ENCODE data around the gene ALDH1L1. TPM values are rescaled to one million over a fixed set of nuclear protein-coding genes. Genes with fewer than 3 reads are reported as not detected.

ALDH1L1 gene
- total and polyA plus RNA-seq, 9 of the 15 experiments (the other 6 are each of a cell fraction or from before 2014, with no cell fraction given): 0.06 to 1.9 (median 0.57) TPM; not detected in 1

GRCh38 chr3:126212250-126212619 lies 31.8 kb upstream of the ALDH1L1 start (continued):
- TF ChIP-seq SRSF1 (IDR thresholded peaks at IDR 0.05; ENCODE audit: low read depth, low read length) (no peak), RHOXF2B (CRISPR knock-in tag; conservative IDR thresholded peaks at IDR 0.05) (no peak)

GRCh38 chr3:126211569-126211968 lies 31.2 kb upstream of the ALDH1L1 start:
- no peaks in the 10 kb centered on the region for H3K9me1 ChIP-seq (ENCODE audit: control insufficient read depth, insufficient read depth, low read length)
- H3K79me2 ChIP-seq (ENCODE audit: control insufficient read depth, insufficient read depth, low read length): no peaks in the 10 kb centered on the region
- no peaks in the 10 kb centered on the region for H3K9me3 ChIP-seq (replicated peaks; ENCODE audit: control insufficient read depth, insufficient read depth, low read depth, low read length)
- TF ChIP-seq NR4A1 (CRISPR knock-in tag; IDR thresholded peaks at IDR 0.05) (no peak), NR4A1 (tag; IDR thresholded peaks at IDR 0.05) (no peak), ZNF518B (CRISPR knock-in tag; IDR thresholded peaks at IDR 0.05) (no peak), CREB3L1 (IDR thresholded peaks at IDR 0.05; ENCODE audit: borderline replicate concordance, low read depth) (no peak), EWSR1 (IDR thresholded peaks at IDR 0.05; ENCODE audit: borderline replicate concordance, low read depth, partially characterized antibody) (no peak)
- no peak for FAIRE-seq
- DNase-seq (ENCODE audit: extremely low read depth in 1 of 4, low spot score in 3 of 4): no peak
- no TSS peak for BruUV-seq (replicated peaks)
- peaks cover 0 to 10% of the 10 kb centered on the region in 2 experiments; a peak in 2 of 5 replicates for H3K4me1 ChIP-seq (replicated peaks in 1 of 2; ENCODE audit: control insufficient read depth in 2 of 2, insufficient read depth in 2 of 2, low read length in 2 of 2)
- H3K36me3 ChIP-seq (ENCODE audit: control insufficient read depth, insufficient read depth, low read length): no peaks in the 10 kb centered on the region
- no peak overlapping the region for H3K4me2 ChIP-seq (ENCODE audit: insufficient read depth, low read length)
- H2AFZ ChIP-seq (ENCODE audit: low read depth, low read length): no peak overlapping the region
- H4K20me1 ChIP-seq (replicated peaks; ENCODE audit: control insufficient read depth, insufficient read depth, low read length): no peaks in the 10 kb centered on the region
- 8% methylated on average over 6 of the region's 7 CpGs for WGBS (ENCODE audit: insufficient coverage, low coverage, missing lambda C conversion rate)
- CTCF ChIA-PET (ENCODE audit: low intra/inter-chr PET ratio): interaction anchor here (1.0 kb wide), 1 partner anchor 127 kb away, joined by 3 read pairs; the partner anchor contains the start of gene SLC41A3
- H3K4me3 ChIP-seq: no peak overlapping the region
- POLR2A ChIA-PET: no interaction called here
- no peak overlapping the region for H3K27ac ChIP-seq (ENCODE audit: extremely low read depth, low read depth, low read length)
- H3K9ac ChIP-seq (ENCODE audit: insufficient read depth in 1 of 2, low read depth in 2 of 2, low read length in 2 of 2): no peak overlapping the region
- ATAC-seq: no peak
- peaks cover 0 to 42% of the 10 kb centered on the region in 2 experiments; a peak in 3 of 5 replicates for H3K27me3 ChIP-seq (ENCODE audit: control insufficient read depth in 2 of 2, insufficient read depth in 2 of 2, low read length in 2 of 2)
- in situ Hi-C loops (cut with MboI) (no loop called here), intact Hi-C loops (cut with micrococcal nuclease) (no loop called here)
